Stimulated activated CD4-positive, alpha-beta T cell treated with anti-CD3 and anti-CD28 coated beads, TNF-alpha, amount 100 ng/mL, for 1 hour (primary cell): ENCODE data around the gene PPM1J.

Experiments used
- DNase-seq, 3 donors: peaks; one replicate each; pipeline ENCODE4 v3.0.0-alpha.2; 2020; ENCODE audit warnings: low read depth in 3 of 3, low spot score in 1 of 3

The PPM1J gene

GRCh38 chr1:112688781-112689193, 26.3 kb downstream of the PPM1J start:
- no peak for DNase-seq

DNA sequence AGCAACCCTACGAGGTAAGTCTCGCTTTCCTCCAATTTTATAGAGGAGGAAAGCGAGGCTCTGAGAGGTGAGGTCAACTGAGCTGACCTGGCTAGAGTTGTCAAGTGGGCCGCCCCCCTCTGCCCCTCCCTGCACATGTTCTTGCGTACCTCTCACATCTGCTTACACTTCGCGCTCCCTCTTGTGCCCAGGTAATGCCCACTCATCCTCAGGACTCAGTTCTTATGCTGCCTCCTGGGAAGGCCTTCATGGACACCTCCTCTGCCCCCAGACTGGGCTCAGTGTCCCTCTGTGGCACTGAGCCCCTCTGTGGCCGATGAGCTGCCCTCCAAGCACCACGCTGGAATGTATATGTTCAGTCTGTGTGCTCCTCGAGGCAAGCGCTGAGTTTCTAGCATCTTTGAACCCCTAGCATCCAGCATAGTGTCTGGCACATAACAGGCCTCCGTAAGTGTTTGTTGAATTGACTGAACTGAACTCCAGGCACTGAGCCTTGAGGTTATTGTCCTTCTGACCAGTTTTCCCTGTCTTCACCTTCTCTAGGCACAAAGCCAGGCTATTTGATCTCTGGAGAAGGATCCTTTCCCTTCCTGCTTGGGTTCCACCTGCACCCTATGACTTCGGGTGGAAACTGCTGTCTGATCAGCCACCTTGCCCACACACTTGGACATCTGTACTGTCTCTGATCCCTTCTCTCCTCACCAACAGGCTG, 27.2 kb downstream of the PPM1J start:
- no peak for DNase-seq

DNA sequence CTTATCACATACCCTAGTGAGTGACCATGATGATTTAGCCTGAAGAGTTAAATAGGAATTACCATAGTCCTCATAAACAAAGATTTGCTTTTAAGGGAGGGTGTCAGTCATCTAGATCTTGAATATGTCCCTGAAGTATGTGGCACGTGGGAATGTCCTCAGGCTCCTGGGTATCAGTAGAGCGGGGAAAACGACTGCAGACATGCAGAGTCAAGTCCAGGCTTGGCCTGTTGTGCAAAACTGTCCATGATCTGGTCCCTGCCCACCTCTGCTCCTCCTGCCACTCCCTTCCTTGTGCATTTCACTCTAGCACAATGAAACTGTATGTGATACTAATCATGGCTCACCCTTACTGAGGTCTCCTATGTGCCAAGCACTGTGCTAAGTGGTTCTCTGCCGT, 27.8 kb downstream of the PPM1J start:
- DNase-seq, result no peak

- DNase-seq, result no peak
These were observed 28.3 kb downstream of the PPM1J start for GRCh38 chr1:112686835-112687234.

DNA sequence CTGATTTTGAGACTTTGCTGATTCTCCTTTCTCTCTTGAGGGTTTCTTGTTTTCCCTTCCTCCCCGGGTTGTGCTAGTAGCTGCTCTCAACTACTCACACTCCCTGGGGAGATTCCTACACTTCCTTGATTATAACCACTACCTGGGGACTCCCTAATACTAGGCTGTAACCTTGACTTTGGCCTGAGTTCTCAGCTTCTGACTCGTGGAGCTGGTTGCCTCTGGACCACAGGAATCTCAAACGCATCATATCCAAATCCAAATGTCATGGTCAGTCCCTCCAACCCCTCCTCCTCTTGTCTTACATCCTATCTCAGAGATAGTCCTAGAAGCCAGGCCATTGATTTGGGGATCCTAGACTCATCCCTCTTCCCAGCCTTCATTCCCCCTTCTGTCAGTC, 28.7 kb downstream of the PPM1J start:
- no peak for DNase-seq

DNA sequence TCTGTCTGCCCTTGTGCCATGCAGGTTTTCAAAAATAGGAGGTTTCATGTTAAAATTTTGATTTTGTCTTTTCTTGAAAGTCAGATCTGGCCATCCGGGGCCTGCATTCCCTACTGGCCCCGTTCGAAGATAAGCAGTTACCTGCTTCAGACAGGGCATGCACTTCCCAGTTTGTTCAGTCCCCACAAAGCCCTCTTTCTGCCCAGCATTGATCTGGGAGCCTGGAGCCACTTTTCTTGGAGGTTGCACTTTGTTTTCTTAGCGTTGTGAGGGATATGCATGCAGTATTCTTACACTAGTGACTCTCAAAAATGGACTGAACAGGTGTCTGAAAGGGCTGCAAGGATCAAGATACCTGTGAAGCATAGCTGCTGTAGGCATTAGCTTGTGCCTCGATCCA, 29.2 kb downstream of the PPM1J start:
- DNase-seq, result no peak

- no peak for DNase-seq
These were observed 36.5 kb downstream of the PPM1J start for GRCh38 chr1:112678605-112679004.

DNA sequence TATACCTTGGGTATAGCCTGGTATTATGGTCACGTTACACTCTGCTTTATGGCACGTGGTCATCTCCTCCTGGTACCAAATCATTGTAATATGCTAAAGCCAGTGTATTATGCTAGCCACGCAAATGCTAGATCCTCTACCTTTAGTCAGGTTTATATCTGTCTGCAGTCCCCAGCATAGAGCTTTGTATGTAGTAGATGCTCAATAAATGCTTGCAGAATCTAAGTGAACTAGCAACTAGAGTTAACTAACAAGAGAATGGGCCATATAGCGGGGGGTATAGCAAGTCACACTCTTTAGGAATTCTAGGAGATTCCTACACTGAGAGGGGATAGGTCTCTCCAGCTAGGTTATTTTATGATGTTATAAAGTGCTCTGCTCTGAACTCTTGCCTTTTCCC, 37.6 kb downstream of the PPM1J start:
- DNase-seq, result no peak

GRCh38 chr1:112676543-112676942, 38.6 kb downstream of the PPM1J start:
- no peak for DNase-seq

GRCh38 chr1:112675728-112676381, 39.3 kb downstream of the PPM1J start:
- no peak for DNase-seq

GRCh38 chr1:112674986-112675727, 40.0 kb downstream of the PPM1J start:
- peak in 1 of 3 donors; percentile 28 for DNase-seq

GRCh38 chr1:112674440-112674985, 40.6 kb downstream of the PPM1J start, which contains the start of gene MOV10:
MOV10 (plus strand) TSS chr1:112674659; CDS start chr1:112674913, 254 bp downstream.
- peak in 2 of 3 donors; percentile 16 to 20 for DNase-seq

DNA sequence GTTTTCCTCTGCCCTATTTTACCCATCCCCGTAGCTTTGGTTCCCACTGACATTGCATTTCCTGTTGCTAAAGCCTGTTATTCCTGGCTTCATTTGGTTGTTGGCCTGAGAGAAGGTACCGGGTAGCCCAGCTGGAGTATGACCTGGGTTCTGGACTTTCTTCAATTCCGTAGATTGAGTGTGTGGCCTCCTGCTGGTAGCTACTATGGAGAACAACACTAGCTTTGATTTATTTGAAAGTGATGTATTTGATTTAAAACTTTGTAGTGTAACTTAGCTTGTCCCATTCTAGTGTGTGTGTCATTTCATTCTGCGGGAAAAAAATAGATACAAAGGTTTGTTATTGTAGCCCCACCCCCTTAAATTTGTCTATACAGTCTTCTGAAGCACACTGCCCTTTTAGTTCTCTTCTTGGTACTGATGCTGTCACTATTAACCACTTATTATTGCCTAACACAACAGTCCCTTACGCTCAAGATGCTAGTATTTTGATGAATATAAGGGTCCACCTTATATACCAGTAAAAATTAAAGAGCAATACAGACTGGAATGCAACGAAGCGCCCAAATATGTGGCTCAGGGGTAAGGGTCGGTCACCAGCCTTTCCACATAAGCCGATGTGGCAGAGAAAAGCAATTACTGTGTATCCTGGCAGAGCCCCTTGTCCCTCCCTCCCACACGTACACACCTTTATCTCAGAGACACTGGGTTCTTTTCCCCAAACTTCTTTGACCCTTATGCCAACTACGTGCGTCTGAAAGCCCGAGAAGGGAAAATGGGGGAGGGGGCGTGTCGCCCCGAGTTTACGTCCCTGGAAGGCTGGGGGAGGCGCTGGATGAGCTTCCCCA, 41.3 kb downstream of the PPM1J start:
- no peak for DNase-seq

- DNase-seq, result no peak
These were observed 42.3 kb downstream of the PPM1J start for GRCh38 chr1:112672842-112673241.

DNA sequence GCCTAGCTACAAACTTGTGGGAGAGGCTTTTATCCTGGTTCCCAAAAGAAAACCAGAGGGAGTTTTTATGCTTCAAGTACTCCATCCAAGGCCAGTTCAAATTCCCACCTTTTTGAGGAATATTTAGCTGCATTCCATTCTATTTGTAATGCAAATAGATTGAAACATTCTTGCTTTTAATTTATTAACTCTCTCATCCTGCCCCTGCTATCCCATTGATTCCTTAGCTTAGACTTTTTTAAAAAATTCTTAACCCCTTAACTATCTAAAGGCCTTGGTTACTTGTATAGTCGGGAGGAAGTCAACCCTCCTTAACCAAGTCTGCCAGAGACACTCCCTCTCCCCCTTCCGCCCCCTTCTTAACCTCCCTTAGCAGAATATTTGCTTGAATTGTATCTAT, 43.1 kb downstream of the PPM1J start:
- DNase-seq, result no peak

GRCh38 chr1:112666946-112667345, 48.2 kb downstream of the PPM1J start:
- no peak for DNase-seq

GRCh38 chr1:112665857-112666256, 49.3 kb downstream of the PPM1J start:
- no peak for DNase-seq
